Spleen (tissue), 11 donors: ENCODE results near the gene DNAH10. TPM values are rescaled to one million over a fixed set of nuclear protein-coding genes. Genes with fewer than 3 reads are reported as not detected.

ENCODE experiments used
- DNase-seq: peaks from one replicate; pipeline ENCODE4 v3.0.0-alpha.2; 2020
- H3K27ac ChIP-seq, 8 donors: fragments of 200-600 bp; sonication (generic) in 7 of 8; 1 replicate in 4 of 8; 2 replicates in 4 of 8; pipeline versions ENCODE4 v1.5.0 to v1.8.0; 2016 to 2021; ENCODE audit warnings: inconsistent platforms in 4 of 8, mild to moderate bottlenecking in 4 of 8, moderate library complexity in 1 of 8
- H3K27me3 ChIP-seq, 7 donors: fragments of 200-600 bp; sonication (generic) in 6 of 7; replicated peaks in 1 of 7; 1 replicate in 4 of 7; 2 replicates in 3 of 7; pipeline versions ENCODE4 v1.5.0 to v1.8.0; 2016 to 2021; ENCODE audit warnings: inconsistent platforms in 3 of 7, mild to moderate bottlenecking in 1 of 7
- H3K36me3 ChIP-seq, 6 donors: fragments of 200-600 bp; sonication (generic) in 5 of 6; 1 replicate in 4 of 6; 2 replicates in 2 of 6; pipeline versions ENCODE4 v1.5.0 to v1.8.0; 2016 to 2021; ENCODE audit warnings: inconsistent platforms in 2 of 6
- H3K4me1 ChIP-seq, 6 donors: fragments of 200-600 bp; sonication (generic) in 5 of 6; 1 replicate in 3 of 6; 2 replicates in 3 of 6; pipeline versions ENCODE4 v1.5.0 to v1.8.0; 2016 to 2021; ENCODE audit warnings: inconsistent platforms in 3 of 6
- H3K4me3 ChIP-seq, 8 donors: fragments of 200-600 bp; sonication (generic) in 7 of 8; 1 replicate in 4 of 8; 2 replicates in 4 of 8; pipeline versions ENCODE4 v1.5.0 to v1.8.0; 2016 to 2021; ENCODE audit warnings: inconsistent platforms in 4 of 8, mild to moderate bottlenecking in 4 of 8, moderate library complexity in 2 of 8
- H3K9me3 ChIP-seq, 8 donors: fragments of 200-600 bp; sonication (generic) in 7 of 8; 1 replicate in 4 of 8; 2 replicates in 4 of 8; pipeline versions ENCODE4 v1.5.0 to v1.8.0; 2016 to 2021; ENCODE audit warnings: inconsistent platforms in 4 of 8
- CTCF ChIP-seq, 11 experiments: fragments of 200-600 bp in 7 of 11; fragments of 450-650 bp in 4 of 11; sonication (generic) in 4 of 11; IDR thresholded peaks in 8 of 11; conservative IDR thresholded peaks in 3 of 11; 1 replicate in 7 of 11; 2 replicates in 4 of 11; pipeline versions ENCODE4 v1.4.0 to v1.8.0; 2016 to 2021; ENCODE audit warnings: antibody characterized with exemption in 11 of 11, inconsistent platforms in 4 of 11, mild to moderate bottlenecking in 1 of 11
- POLR2A ChIP-seq, 3 donors: fragments of 450-650 bp; IDR thresholded peaks; one replicate each; pipeline ENCODE4 v1.5.1; 2017; ENCODE audit warnings: antibody characterized with exemption in 3 of 3, mild to moderate bottlenecking in 1 of 3
- POLR2AphosphoS5 ChIP-seq, 3 donors: sonication (generic); formaldehyde crosslinking; IDR thresholded peaks; one replicate each; pipeline ENCODE4 v1.5.1; 2017; ENCODE audit warnings: antibody characterized with exemption in 3 of 3
- WGBS, 5 donors: extraction: QIAGEN DNeasy Blood & Tissue Kit in 3 of 5; methylation state at CpG; one replicate each; pipeline versions ENCODE4 v1.1.5 to v1.1.7; 2013 to 2018; 5-methylcytosine and 5-hydroxymethylcytosine counted together
- intact Hi-C: fragments of 100-400 bp; cut with DNase I; formaldehyde crosslinking; loops from one replicate; pipeline ENCODE4 v1.15.0; 2023; ENCODE audit warnings: low total_unique reads
- polyA plus RNA-seq, 3 donors: library from polyadenylated mRNA; stranded (reverse); fragments of 200-250 nt; gene quantifications; one replicate each; pipeline ENCODE4 v1.2.1, GENCODE V29; 2013
- total RNA-seq, 7 donors: library from RNA; depleted of rRNA in 3 of 7; stranded (reverse); fragments of >200 nt in 3 of 7; fragmentation: NEBNext Ultra II Directional in 4 of 7; extraction: Animal tissue kit (Norgen Biotek cat#: 25700) in 4 of 7; gene quantifications; one replicate each; pipeline versions ENCODE4 v1.1.0 to v1.2.1, GENCODE V29; 2016 to 2021
- donor health status: healthy with polysubstance abuse.
- donor health status: DM: no; HTN: no; CAD: no; lungs with moderate emphysema.
- donor health status: DM: no; HTN: no; CAD: no.
- donor health status: Bipolar disorder and iron deficiency.
- donor health status: healthy.
- donor health status: DM: no; HTN: no; CAD: no.
- donor health status: DM: yes; HTN: yes; CAD: no.

Gene DNAH10
- total and polyA plus RNA-seq, 10 donors = 0.23 to 2.2 (median 0.43) TPM; not detected in 1

GRCh38 chr12:123960029-123960735 lies 198.1 kb downstream of the DNAH10 start:
- intact Hi-C loops = no loop called here
- Histone ChIP-seq H3K4me3 (no peak overlapping the region), H3K36me3 (no peaks in the 10 kb centered on the region), H3K4me1 (no peaks in the 10 kb centered on the region), H3K27me3 (no peaks in the 10 kb centered on the region), H3K27ac (no peak overlapping the region), H3K9me3 (no peaks in the 10 kb centered on the region)
- no peak for TF ChIP-seq CTCF (IDR thresholded peaks at IDR 0.05 in 8 of 11, conservative IDR thresholded peaks at IDR 0.05 in 3 of 11)
- no peak for TF ChIP-seq POLR2AphosphoS5 (IDR thresholded peaks at IDR 0.05)
- TF ChIP-seq POLR2A (IDR thresholded peaks at IDR 0.05) = no peak
- WGBS, 5 donors = 93 to 98% (median 95%) methylated on average over 9 of the region's 9 CpGs
- DNase-seq = no peak

- H3K9me3 ChIP-seq = no peaks in the 10 kb centered on the region
- H3K4me1 ChIP-seq = no peaks in the 10 kb centered on the region
- intact Hi-C loops = no loop called here
- no peaks in the 10 kb centered on the region for H3K36me3 ChIP-seq
- no peak overlapping the region for H3K27ac ChIP-seq
- no peaks in the 10 kb centered on the region for H3K27me3 ChIP-seq
- WGBS, 5 donors = 89 to 93% (median 91%) methylated on average over 4 of the region's 4 CpGs
- TF ChIP-seq POLR2AphosphoS5 (IDR thresholded peaks at IDR 0.05) = no peak
- TF ChIP-seq POLR2A (IDR thresholded peaks at IDR 0.05) = no peak
- no peak for TF ChIP-seq CTCF (IDR thresholded peaks at IDR 0.05 in 8 of 11, conservative IDR thresholded peaks at IDR 0.05 in 3 of 11)
- no peak for DNase-seq
- H3K4me3 ChIP-seq = no peak overlapping the region
These were observed 198.8 kb downstream of the DNAH10 start for GRCh38 chr12:123960856-123961255.

GRCh38 chr12:123961585-123962345 lies 199.7 kb downstream of the DNAH10 start:
- TF ChIP-seq CTCF (IDR thresholded peaks at IDR 0.05 in 8 of 11, conservative IDR thresholded peaks at IDR 0.05 in 3 of 11) = no peak
- no peak for TF ChIP-seq POLR2A (IDR thresholded peaks at IDR 0.05)
- no peak for TF ChIP-seq POLR2AphosphoS5 (IDR thresholded peaks at IDR 0.05)
- Histone ChIP-seq H3K27ac (no peak overlapping the region), H3K27me3 (no peaks in the 10 kb centered on the region), H3K36me3 (no peaks in the 10 kb centered on the region), H3K4me3 (no peak overlapping the region), H3K9me3 (no peaks in the 10 kb centered on the region), H3K4me1 (no peaks in the 10 kb centered on the region)
- DNase-seq = no peak
- WGBS, 5 donors = 84 to 90% (median 86%) methylated on average over 12 of the region's 12 CpGs
- intact Hi-C loops = no loop called here

GRCh38 chr12:123962513-123962912 lies 200.4 kb downstream of the DNAH10 start:
- Histone ChIP-seq H3K9me3 (no peaks in the 10 kb centered on the region), H3K4me1 (no peaks in the 10 kb centered on the region), H3K27ac (no peak overlapping the region), H3K4me3 (no peak overlapping the region), H3K36me3 (peaks cover 0 to 3% (median 0%) of the 10 kb centered on the region in 6 donors), H3K27me3 (no peaks in the 10 kb centered on the region)
- no peak for DNase-seq
- intact Hi-C loops = no loop called here
- 87 to 93% (median 89%) methylated on average over 5 of the region's 5 CpGs for WGBS, 5 donors
- no peak for TF ChIP-seq CTCF (IDR thresholded peaks at IDR 0.05 in 8 of 11, conservative IDR thresholded peaks at IDR 0.05 in 3 of 11)
